Fibroblast of mammary gland (primary cell): Measurements from ENCODE around the gene RNASE4.

Experiments used
- DNase-seq: peaks from one replicate; pipeline ENCODE4 v3.0.0-alpha.2; 2010; ENCODE audit warnings: low read depth
- H3K4me3 ChIP-seq: 2 replicates; pipeline ENCODE4 v1.5.1; 2011; ENCODE audit warnings: low read depth, mild to moderate bottlenecking, low read length, moderate library complexity; ENCODE audit not compliant: control insufficient read depth
- CTCF ChIP-seq: conservative IDR thresholded peaks from 2 replicates; pipeline ENCODE4 v1.5.1; 2011; ENCODE audit warnings: low read depth, low read length, inconsistent platforms; ENCODE audit not compliant: control insufficient read depth, insufficient read depth

The RNASE4 gene

GRCh38 chr14:20652996-20653975, 31.1 kb upstream of the RNASE4 start:
- peak overlapping the region; percentile 56 for H3K4me3 ChIP-seq
- DNase-seq, result peak; percentile 92
- no peak for TF ChIP-seq CTCF

- no peak for DNase-seq
- no peak overlapping the region for H3K4me3 ChIP-seq
- no peak for TF ChIP-seq CTCF
Measured at GRCh38 chr14:20655851-20656250, 28.5 kb upstream of the RNASE4 start.

GRCh38 chr14:20656274-20656673, 28.1 kb upstream of the RNASE4 start:
- H3K4me3 ChIP-seq, result no peak overlapping the region
- no peak for TF ChIP-seq CTCF
- no peak for DNase-seq

GRCh38 chr14:20657216-20658211, 26.8 kb upstream of the RNASE4 start:
- TF ChIP-seq CTCF, result peak; percentile 17
- peak; percentile 53 for DNase-seq
- H3K4me3 ChIP-seq, result no peak overlapping the region

GRCh38 chr14:20658246-20658645, 26.1 kb upstream of the RNASE4 start:
- DNase-seq, result no peak
- TF ChIP-seq CTCF, result no peak
- no peak overlapping the region for H3K4me3 ChIP-seq

- TF ChIP-seq CTCF, result no peak
- DNase-seq, result no peak
Measured at GRCh38 chr14:20659336-20659735, 25.0 kb upstream of the RNASE4 start.

More at GRCh38 chr14:20659336-20659735, 25.0 kb upstream of the RNASE4 start:
- H3K4me3 ChIP-seq, result no peak overlapping the region
